Measurements from ENCODE around the gene FRAS1.

DNA sequence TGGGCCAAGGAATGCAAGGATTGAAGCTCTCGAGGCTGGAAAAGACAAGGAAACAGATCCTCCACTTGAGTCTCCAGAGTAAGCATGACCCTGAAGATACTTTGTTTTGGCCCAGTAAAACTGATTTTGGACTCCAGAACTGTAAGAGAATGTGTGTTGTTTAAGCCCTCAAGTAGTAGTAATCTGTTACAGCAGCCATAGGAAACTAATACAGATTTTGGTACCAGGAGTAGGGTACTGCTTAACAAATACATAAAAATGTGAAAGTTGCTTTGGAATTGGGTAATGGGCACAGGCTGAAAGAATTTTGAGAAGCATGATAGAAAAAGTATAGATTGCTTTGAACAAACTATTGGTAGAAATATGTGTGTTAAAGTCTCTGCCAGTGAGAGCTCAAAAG lies 17.4 kb upstream of the FRAS1 start:
- TF ChIP-seq, protein P1, sequence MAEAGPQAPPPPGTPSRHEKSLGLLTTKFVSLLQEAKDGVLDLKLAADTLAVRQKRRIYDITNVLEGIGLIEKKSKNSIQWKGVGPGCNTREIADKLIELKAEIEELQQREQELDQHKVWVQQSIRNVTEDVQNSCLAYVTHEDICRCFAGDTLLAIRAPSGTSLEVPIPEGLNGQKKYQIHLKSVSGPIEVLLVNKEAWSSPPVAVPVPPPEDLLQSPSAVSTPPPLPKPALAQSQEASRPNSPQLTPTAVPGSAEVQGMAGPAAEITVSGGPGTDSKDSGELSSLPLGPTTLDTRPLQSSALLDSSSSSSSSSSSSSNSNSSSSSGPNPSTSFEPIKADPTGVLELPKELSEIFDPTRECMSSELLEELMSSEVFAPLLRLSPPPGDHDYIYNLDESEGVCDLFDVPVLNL (CRISPR knock-in tag; IDR thresholded peaks at IDR 0.05; ENCODE audit: borderline replicate concordance, low read depth) = no peak
- TF ChIP-seq, protein P2, sequence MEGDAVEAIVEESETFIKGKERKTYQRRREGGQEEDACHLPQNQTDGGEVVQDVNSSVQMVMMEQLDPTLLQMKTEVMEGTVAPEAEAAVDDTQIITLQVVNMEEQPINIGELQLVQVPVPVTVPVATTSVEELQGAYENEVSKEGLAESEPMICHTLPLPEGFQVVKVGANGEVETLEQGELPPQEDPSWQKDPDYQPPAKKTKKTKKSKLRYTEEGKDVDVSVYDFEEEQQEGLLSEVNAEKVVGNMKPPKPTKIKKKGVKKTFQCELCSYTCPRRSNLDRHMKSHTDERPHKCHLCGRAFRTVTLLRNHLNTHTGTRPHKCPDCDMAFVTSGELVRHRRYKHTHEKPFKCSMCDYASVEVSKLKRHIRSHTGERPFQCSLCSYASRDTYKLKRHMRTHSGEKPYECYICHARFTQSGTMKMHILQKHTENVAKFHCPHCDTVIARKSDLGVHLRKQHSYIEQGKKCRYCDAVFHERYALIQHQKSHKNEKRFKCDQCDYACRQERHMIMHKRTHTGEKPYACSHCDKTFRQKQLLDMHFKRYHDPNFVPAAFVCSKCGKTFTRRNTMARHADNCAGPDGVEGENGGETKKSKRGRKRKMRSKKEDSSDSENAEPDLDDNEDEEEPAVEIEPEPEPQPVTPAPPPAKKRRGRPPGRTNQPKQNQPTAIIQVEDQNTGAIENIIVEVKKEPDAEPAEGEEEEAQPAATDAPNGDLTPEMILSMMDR (IDR thresholded peaks at IDR 0.05) = no peak
- TF ChIP-seq, protein P3, sequence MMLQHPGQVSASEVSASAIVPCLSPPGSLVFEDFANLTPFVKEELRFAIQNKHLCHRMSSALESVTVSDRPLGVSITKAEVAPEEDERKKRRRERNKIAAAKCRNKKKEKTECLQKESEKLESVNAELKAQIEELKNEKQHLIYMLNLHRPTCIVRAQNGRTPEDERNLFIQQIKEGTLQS (CRISPR knock-in tag; conservative IDR thresholded peaks at IDR 0.05) = no peak
- TF ChIP-seq, protein P4, sequence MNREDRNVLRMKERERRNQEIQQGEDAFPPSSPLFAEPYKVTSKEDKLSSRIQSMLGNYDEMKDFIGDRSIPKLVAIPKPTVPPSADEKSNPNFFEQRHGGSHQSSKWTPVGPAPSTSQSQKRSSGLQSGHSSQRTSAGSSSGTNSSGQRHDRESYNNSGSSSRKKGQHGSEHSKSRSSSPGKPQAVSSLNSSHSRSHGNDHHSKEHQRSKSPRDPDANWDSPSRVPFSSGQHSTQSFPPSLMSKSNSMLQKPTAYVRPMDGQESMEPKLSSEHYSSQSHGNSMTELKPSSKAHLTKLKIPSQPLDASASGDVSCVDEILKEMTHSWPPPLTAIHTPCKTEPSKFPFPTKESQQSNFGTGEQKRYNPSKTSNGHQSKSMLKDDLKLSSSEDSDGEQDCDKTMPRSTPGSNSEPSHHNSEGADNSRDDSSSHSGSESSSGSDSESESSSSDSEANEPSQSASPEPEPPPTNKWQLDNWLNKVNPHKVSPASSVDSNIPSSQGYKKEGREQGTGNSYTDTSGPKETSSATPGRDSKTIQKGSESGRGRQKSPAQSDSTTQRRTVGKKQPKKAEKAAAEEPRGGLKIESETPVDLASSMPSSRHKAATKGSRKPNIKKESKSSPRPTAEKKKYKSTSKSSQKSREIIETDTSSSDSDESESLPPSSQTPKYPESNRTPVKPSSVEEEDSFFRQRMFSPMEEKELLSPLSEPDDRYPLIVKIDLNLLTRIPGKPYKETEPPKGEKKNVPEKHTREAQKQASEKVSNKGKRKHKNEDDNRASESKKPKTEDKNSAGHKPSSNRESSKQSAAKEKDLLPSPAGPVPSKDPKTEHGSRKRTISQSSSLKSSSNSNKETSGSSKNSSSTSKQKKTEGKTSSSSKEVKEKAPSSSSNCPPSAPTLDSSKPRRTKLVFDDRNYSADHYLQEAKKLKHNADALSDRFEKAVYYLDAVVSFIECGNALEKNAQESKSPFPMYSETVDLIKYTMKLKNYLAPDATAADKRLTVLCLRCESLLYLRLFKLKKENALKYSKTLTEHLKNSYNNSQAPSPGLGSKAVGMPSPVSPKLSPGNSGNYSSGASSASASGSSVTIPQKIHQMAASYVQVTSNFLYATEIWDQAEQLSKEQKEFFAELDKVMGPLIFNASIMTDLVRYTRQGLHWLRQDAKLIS (CRISPR knock-in tag; IDR thresholded peaks at IDR 0.05; ENCODE audit: borderline replicate concordance) = no peak
- TF ChIP-seq, protein P5, sequence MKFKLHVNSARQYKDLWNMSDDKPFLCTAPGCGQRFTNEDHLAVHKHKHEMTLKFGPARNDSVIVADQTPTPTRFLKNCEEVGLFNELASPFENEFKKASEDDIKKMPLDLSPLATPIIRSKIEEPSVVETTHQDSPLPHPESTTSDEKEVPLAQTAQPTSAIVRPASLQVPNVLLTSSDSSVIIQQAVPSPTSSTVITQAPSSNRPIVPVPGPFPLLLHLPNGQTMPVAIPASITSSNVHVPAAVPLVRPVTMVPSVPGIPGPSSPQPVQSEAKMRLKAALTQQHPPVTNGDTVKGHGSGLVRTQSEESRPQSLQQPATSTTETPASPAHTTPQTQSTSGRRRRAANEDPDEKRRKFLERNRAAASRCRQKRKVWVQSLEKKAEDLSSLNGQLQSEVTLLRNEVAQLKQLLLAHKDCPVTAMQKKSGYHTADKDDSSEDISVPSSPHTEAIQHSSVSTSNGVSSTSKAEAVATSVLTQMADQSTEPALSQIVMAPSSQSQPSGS (CRISPR knock-in tag; IDR thresholded peaks at IDR 0.05; ENCODE audit: borderline replicate concordance, low read depth) = no peak
- TF ChIP-seq NR2C2 (CRISPR knock-in tag; IDR thresholded peaks at IDR 0.05) (no peak), NR1H2 (CRISPR knock-in tag; IDR thresholded peaks at IDR 0.05) (no peak), FOXK1 (CRISPR knock-in tag; IDR thresholded peaks at IDR 0.05) (no peak)

Data from WTC11 (cell line).